Stimulated activated CD8-positive, alpha-beta memory T cell treated with anti-CD3 and anti-CD28 coated beads, Interleukin-12 subunit alpha, Interleukin-12 subunit beta, amount 100 ng/mL, for 1 hour (primary cell): Measurements from ENCODE around the gene SLC13A4.
"Not testable (repeated sequence)": the region's sequence is repeated elsewhere in the genome, so short reads cannot be mapped to it uniquely, and the experiment has no call there.

Source experiments
- DNase-seq: peaks from one replicate; pipeline ENCODE4 v3.0.0-alpha.2; 2020; ENCODE audit warnings: low read depth

SLC13A4 gene

GRCh38 chr7:135728136-135728669 lies at the start of gene SLC13A4:
SLC13A4 (minus strand) TSS chr7:135728186; CDS start chr7:135727496, 690 bp downstream.
- no peak for DNase-seq

- not testable (repeated sequence) for DNase-seq
Measured at GRCh38 chr7:135775915-135776314, 47.9 kb upstream of the SLC13A4 start.

- no peak for DNase-seq
Measured at GRCh38 chr7:135775230-135775629, 47.2 kb upstream of the SLC13A4 start.

- DNase-seq, result no peak
Measured at GRCh38 chr7:135774284-135774683, 46.3 kb upstream of the SLC13A4 start.

GRCh38 chr7:135773464-135773863 lies 45.5 kb upstream of the SLC13A4 start:
- no peak for DNase-seq

- no peak for DNase-seq
Measured at GRCh38 chr7:135772639-135773222, 44.7 kb upstream of the SLC13A4 start.

GRCh38 chr7:135771961-135772638 lies 44.1 kb upstream of the SLC13A4 start:
- no peak for DNase-seq

- no peak for DNase-seq
Measured at GRCh38 chr7:135771051-135771450, 43.1 kb upstream of the SLC13A4 start.

GRCh38 chr7:135770139-135770710 lies 42.2 kb upstream of the SLC13A4 start:
- DNase-seq, result no peak

- no peak for DNase-seq
Measured at GRCh38 chr7:135769005-135769802, 41.2 kb upstream of the SLC13A4 start.

- DNase-seq, result no peak
Measured at GRCh38 chr7:135768467-135768866, 40.5 kb upstream of the SLC13A4 start.

GRCh38 chr7:135768064-135768463 lies 40.1 kb upstream of the SLC13A4 start:
- DNase-seq, result no peak

GRCh38 chr7:135763261-135763660 lies 35.3 kb upstream of the SLC13A4 start:
- DNase-seq, result no peak

- no peak for DNase-seq
Measured at GRCh38 chr7:135761751-135762488, 33.9 kb upstream of the SLC13A4 start.

- no peak for DNase-seq
Measured at GRCh38 chr7:135759532-135759931, 31.5 kb upstream of the SLC13A4 start.

GRCh38 chr7:135758531-135758932 lies 30.5 kb upstream of the SLC13A4 start:
- no peak for DNase-seq

GRCh38 chr7:135757719-135758411 lies 29.9 kb upstream of the SLC13A4 start:
- no peak for DNase-seq

- DNase-seq, result no peak
Measured at GRCh38 chr7:135756191-135756590, 28.2 kb upstream of the SLC13A4 start.

- DNase-seq, result no peak
Measured at GRCh38 chr7:135755351-135755753, 27.4 kb upstream of the SLC13A4 start.

GRCh38 chr7:135753616-135754413 lies 25.8 kb upstream of the SLC13A4 start:
- no peak for DNase-seq
